Prostate gland (tissue), 2 donors: ENCODE results near the gene OR2T27.
"Not testable (repeated sequence)": the region's sequence is repeated elsewhere in the genome, so short reads cannot be mapped to it uniquely, and the experiment has no call there.

ENCODE experiments used
- POLR2AphosphoS5 ChIP-seq: sonication (generic); formaldehyde crosslinking; IDR thresholded peaks from one replicate; pipeline ENCODE4 v1.6.1; 2017; ENCODE audit warnings: antibody characterized with exemption
- TF ChIP-seq, protein P1 (sequence below), 4 experiments: fragments of 200-600 bp in 2 of 4; fragments of 450-650 bp in 2 of 4; sonication (generic) in 2 of 4; IDR thresholded peaks; 1 replicate in 3 of 4; 2 replicates in 1 of 4; pipeline ENCODE4 v1.5.1; 2016 to 2019; ENCODE audit warnings: antibody characterized with exemption in 4 of 4, mild to moderate bottlenecking in 2 of 4, moderate library complexity in 2 of 4

DNA sequence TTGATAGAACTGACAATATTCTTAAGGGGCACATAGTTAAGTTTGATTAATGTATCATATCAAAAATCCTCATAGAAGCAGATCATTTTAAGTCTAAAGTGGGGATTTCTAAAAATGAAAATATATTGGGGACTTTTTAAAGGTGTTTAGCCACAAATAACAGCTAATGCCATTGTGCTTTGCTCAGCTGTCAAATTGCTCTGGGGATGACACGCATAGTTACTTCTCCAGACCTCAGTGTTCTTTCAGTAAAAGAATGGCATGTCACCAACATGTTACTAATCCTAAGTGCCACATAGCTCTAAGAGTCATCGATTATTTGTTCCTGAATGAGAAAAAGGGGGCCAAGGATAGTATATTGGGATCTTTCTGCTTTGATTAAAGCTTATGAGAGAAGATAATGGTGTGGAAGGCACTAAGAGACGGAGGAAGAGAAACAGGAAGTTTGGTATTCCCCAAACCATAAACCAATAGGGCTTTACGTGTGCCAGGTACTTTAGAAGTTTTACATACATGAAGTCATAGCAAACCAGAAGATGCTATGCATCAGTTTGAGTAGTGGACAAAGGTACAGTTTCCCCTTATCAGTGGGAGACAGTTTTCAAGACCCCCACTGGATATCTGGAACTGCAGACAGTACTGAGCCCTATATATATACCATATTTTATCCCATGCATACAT lies 12.2 kb downstream of the OR2T27 start:
- TF ChIP-seq, protein P1, sequence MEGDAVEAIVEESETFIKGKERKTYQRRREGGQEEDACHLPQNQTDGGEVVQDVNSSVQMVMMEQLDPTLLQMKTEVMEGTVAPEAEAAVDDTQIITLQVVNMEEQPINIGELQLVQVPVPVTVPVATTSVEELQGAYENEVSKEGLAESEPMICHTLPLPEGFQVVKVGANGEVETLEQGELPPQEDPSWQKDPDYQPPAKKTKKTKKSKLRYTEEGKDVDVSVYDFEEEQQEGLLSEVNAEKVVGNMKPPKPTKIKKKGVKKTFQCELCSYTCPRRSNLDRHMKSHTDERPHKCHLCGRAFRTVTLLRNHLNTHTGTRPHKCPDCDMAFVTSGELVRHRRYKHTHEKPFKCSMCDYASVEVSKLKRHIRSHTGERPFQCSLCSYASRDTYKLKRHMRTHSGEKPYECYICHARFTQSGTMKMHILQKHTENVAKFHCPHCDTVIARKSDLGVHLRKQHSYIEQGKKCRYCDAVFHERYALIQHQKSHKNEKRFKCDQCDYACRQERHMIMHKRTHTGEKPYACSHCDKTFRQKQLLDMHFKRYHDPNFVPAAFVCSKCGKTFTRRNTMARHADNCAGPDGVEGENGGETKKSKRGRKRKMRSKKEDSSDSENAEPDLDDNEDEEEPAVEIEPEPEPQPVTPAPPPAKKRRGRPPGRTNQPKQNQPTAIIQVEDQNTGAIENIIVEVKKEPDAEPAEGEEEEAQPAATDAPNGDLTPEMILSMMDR (IDR thresholded peaks at IDR 0.05), result not testable (repeated sequence)
- TF ChIP-seq POLR2AphosphoS5, result not testable (repeated sequence)
